HG03457 (cell line): ENCODE measurements around the gene LETMD1.
A peak's percentile ranks its signal among the peaks of the same experiment; 100 is the strongest.

Source experiments
- ATAC-seq: cut with Tn5 transposase; IDR thresholded peaks from one replicate; pipeline ENCODE4 v1.9.1; 2021; ENCODE audit warnings: moderate number of reproducible peaks; ENCODE audit not compliant: unreplicated experiment

Gene LETMD1

DNA sequence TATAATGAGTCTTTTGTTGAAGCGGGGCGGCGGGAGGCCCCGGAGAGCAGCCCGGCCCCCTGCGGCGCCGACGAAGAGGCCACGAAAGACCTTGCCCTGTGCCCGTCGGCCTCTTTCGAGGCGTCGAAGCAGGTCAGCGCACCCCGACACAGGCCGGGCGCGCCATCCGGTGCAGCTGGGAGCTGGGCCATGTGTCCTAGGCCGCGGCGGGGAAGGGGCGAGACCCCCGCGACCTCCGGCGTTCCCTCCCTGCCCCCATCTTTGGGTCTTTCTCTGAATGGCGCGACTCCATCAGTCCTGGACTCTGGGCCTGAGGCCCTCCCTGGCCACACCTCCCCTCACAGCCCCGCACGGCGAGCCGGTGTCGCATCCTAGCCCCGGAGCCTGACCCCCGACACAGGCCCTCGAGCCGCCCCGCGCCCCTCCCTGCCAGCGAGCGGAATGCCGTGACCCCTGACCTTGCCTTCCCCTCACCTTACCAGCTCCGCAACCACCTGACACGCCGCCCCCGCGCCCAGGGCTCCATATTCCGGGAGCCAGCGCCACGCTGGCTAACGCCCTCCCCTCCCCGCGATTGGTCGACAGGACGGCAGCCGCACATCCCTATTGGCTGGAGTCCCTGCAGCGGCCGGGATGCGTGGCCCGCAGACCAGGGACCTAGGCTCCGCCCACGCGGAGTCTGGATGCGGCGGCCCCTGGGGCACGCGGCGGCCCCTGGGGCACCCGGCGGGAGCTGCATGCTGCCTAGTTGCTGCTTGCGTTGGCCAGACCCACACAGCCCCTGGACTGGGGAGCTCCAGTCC is 22.1 kb upstream of the LETMD1 start, which contains the start of gene SLC11A2:
TSS of gene SLC11A2 (minus strand) at position 549 of the 803 bp plus-strand sequence. CDS start 15,656 bp downstream, outside the sequence.
- peak; percentile 79 for ATAC-seq

DNA sequence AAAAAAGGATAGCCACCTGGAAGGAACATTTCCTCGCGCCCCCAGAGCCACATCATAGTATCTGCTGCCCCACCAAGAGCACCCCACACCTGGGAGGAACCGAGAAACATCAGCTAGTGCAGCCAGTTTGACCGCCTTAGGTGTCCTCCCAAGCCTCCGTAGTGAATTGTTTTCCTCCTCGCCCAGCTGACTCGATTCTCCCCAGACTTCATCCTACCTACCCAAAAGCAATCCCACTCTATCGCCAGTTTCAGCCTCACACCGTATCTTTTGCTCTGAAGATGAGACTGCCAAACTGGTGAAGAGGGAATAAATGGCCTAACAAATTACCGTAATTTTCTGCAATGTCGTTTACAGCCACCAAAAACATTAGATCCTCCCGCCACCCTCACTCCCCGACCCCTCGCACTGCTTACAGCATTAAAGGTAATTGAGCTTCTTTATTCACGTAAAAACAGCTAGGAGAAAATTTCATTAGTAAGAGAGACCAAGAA is 20.7 kb upstream of the LETMD1 start:
- no peak for ATAC-seq

DNA sequence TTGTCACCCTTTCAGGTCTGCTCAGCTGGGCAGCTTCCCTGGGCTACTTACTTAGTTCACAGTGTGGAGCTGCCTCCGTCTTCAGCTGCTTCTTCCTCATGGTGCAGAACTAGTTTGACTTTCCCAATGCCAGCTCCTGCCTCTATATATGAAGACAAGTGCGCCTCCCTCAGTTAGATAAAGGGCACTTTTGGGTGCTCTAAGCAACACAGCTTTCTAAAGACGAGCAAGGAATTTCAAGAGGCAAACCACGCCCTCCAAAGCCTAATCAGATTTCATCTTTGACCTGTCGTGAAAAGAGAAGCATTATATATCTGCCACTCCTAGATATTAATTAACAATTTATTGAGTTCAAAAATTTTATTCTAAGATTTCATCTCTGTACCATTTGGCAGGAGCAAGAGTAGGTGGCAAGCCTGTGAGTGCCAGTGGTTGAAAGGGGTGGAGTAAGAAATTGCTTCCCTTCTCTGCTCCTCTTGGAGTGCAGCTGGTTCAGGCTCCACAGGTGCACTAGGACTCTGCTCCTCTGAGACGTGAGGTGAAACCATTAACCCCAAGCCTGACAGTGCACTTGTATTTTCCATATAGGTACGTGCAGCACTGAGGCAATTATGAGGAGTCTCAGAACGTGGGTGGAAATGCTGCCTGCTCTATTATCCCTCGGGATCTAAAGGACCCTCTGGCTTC is 19.9 kb upstream of the LETMD1 start:
- ATAC-seq = no peak

DNA sequence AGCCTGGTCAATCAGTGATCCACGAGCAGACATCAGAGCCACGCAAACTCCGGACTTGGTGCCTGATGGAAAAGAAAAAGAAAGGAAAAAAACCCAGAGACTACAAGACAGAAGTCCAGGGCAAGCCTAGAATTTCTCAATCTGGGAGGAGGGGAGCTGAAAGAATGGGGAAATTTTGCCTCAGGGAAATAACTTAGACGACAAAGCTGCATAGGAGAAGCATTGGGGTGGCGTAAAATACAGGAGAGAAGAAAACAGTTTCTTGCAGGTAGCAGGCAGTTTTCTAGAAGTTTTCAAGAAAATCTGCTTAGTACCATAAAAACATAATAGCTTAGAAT is 19.3 kb upstream of the LETMD1 start:
- no peak for ATAC-seq

DNA sequence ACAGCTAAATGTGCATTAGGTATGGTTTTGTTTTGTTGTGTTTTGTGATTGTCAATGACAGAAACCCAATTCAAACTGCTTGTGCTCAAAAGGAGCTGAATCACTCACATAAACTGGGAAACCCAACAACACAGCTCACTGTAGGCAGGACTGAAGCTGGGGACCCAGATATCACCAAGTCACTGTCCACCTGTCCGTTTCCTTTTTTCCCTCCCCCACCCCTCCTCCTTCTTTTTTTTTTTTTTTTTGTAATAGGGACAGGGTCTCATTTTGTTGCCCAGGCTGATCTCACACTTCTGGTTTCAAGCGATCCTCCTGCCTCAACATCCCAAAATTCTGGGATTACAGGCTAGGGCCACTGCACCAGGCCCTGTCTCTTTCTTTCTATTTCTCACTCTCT is 15.1 kb upstream of the LETMD1 start:
- ATAC-seq = no peak

DNA sequence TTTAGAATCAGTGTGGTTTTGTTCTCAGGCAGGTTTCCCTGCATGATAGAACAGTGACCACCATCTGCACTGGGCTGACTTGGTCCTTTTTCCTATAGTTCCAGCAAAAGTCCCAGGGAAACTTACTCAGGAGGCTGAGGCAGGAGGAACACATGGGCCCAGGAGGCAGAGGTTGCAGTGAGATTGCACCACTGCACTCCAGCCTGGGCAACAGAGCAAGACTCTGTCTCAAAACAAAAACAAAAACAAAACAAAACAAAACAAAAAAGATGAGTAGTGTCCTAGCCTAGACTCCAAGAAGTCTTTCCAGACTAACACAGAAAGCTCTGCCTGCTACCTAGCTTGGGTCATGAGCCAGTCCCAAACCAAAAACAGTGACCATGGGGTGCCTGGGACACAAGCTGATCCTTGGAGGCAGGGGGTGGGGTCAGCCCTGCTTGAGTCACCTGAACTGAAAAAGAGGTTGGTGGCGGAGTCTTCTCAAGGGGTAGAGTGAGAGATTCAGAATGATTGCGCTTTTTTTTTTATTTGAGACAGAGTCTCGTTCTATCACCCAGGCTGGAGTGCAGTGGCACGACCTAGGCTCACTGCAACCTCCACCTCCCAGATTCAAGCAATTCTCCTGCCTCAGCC is 14.6 kb upstream of the LETMD1 start:
- no peak for ATAC-seq

DNA sequence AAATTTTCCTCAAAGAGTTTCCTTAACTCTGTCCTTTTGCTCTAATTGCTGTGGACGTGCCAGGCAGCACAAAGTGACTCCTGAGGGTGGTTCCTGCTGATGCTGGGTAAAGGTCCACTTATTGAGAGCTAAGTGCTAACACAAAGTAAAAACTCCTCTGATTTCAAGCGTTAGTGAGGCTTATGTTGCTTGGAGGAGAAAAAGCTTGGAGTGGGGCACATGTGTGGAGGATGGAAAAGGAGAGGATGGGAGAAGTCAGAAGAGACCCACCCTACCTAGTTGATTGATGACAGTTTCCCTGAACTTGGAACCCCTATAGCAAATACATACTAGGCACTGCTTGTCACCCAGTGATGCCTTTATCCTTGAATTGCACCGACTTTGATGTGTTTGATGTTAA is 11.8 kb upstream of the LETMD1 start:
- ATAC-seq = no peak

DNA sequence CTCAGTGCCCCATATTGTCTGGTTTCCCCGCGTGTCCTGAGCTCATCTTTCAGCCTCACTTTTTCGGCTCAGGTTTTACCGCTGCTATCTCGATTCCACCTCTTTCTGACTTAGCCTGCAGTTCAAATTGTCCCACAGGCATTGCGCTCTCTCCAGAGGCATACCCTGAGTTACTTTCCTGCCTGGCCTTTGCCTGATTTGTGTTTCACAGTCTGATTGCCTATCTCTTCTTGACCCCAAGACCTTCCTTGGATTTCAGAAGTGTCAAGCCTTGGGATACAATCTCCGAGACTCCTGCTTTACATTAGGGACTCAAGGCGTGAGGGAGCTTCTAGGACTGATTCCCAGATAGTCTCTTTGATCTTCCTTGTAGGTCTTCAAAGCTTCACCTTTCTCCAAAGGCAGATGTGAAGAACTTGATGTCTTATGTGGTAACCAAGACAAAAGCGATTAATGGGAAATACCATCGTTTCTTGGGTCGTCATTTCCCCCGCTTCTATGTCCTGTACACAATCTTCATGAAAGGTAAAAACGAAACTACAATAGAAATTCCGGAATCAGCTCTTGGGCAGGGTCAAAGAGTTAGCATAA is 629 bp downstream of the LETMD1 start:
- ATAC-seq = no peak

DNA sequence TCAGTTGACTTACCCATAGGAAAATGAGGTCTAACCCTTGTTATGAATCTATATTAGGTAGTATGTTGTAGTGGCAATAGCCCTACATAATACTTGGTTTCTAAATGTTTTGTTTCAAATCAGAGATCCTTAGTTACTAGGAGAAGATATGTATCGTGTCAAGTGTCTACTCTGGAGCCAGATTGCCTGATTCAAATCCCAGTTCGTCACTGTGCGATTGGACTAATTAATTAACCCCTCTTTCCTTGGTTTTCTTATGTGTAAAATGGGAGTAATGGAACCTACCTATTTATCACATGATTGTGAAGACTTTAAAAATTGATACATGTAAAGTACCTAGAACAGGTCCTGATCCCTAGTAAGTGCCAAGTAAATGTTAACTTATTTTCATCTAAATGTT is 1.4 kb downstream of the LETMD1 start:
- no peak for ATAC-seq

DNA sequence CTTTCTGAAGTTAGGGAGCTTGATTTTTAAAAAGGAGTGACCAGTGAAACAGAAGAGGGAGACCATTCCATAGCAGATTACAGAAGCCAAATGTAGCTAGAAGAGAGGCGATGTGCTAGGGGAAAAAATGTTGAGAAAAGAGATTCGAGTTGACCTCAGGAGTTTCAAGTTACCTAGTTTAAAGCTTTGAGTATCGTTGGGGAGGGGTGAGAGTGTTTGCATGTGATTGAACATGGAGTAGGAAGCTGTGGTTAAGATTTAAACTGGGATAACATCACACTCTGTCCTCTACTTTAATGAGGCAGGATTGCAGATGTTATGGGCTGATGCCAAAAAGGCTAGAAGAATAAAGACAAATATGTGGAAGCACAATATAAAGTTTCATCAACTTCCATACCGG is 3.7 kb downstream of the LETMD1 start:
- no peak for ATAC-seq

DNA sequence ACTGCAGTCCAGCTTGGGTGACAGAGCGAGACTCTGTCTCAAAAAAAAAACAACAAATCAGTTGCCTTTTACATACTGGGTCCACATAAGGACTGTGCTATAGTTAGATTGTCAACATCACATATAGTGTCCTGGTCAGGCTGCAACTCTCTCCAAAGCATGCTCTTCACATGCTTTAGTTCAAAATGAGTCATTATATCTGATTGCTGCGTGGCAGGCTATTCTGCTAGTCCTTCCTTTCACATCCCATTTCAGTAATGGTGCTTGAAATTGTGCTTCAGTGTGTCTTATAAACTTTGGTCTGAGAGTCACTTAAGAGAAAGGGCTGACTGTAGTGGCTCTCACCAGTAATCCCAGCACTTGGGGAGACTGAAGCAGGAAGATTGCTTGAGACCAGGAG is 6.9 kb downstream of the LETMD1 start:
- ATAC-seq = no peak

DNA sequence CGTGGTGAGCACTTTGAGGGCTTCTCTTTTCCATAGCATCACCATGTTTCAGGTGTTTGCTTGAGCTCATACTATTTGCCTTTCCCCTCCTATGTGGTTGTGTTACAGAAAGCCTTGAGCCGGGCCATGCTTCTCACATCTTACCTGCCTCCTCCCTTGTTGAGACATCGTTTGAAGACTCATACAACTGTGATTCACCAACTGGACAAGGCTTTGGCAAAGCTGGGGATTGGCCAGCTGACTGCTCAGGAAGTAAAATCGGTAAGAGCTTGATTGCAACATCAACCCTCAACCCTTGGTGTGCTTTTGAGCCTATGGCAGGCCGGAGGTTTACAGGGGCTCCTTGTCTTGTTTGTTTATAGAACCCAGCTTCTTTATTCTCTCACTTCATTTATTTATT is 8.1 kb downstream of the LETMD1 start:
- no peak for ATAC-seq

DNA sequence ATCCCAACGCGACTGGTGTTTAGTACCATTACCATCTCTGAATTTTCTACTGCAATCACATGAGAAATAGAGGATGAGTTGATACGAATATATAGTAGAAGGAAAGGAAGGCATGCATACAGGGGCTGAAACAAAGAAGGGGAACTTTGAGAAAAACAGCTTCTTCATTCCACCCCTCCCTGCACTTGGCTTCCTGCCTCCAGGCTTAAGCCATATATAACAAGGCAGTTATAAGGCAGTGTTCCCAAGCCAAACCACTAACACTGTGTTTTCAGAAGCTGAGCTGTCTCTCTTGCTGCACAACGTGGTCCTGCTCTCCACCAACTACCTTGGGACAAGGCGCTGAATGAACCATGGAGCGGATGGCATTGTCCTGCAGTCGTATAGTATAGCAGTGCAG is 11.0 kb downstream of the LETMD1 start:
- ATAC-seq = no peak

DNA sequence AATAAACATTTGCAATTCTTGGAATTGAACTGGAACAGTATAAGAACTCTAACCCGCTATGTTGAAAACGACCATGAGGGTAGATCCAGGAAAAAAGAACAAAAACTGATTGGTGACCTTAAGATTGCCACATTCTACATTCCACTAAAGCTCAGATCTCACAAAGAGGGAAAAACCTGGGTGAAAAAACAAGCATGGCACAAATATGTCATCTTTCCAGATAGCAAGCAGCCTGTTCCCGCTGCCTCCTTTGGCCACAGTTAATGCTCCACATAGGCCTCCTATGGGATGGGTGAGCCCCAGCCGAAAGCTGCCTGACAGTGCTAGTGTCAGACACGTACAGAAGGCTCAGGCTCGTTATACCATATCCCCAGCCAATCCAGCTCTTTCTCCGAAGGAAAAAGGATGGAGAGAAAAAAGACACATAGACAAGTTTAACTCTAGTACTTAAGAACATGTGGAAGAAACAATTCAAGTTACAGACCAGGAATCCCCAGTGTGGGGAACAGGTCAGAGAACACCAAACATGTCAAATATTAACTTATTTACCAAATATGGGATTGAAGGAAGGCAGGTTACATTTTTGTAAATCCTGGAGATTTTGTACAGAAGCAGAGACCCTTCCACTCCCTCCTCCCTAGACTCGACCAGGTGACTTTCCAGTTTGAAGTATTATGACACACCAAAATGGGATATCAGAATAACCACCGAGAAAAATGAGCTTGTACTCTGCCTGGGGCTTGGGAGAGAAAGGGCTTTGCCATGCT is 14.7 kb downstream of the LETMD1 start:
- no peak for ATAC-seq

DNA sequence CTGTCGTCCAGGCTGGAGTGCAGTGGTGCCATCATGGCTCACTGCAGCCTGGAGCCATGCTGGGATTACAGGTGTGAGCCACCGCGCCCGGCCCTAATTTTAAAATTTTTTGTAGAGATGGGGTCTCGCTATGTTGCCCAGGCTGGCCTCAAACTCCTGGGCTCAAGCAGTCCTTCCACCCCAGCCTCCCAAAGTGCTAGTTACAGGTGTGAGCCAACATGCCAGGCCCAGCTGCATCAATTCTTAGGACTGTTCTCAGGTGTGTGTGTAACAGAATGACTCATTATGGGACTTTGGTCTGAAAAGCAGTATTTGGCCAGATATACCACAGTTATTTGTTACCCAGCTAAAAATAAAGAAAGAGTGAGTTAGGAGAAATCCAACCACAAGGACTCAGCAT is 17.4 kb downstream of the LETMD1 start:
- no peak for ATAC-seq

DNA sequence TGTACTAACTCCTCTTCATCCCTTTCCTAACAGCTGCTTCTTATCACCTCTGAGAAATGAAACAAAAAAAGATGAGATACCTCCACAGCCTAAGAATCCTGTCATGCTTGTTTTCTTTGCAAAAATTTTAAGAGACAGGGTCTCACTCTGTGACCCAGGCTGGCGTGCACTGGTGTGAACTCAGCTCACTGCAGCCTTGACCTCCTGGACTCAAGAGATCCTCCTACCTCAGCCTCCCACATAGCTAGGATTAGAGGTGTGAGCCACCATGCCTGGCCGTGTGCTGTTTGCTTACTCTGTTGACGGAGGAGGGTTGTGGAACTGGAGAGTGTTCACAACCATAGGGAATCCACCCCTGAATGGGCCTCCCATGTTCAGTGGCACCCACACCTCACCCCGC is 19.1 kb downstream of the LETMD1 start:
- ATAC-seq = no peak

DNA sequence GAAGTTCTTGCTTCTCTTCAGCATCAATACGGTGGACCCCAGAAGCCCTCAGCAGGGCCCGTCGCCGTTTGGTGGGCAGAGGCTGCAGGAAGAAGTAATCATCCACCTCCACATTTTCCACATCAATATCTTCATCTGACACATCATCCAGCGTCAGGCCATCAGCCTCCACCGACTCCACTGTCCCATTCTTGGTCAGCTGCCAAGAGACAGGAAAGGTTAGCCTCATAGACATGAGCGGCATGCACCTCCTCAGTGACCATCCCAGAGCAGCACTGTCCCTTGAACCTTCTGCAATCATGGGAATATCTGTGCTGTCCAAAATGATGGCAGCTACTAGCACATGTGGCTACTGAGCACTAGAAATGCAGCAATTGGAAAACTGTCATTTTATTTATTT is 19.6 kb downstream of the LETMD1 start:
- no peak for ATAC-seq

DNA sequence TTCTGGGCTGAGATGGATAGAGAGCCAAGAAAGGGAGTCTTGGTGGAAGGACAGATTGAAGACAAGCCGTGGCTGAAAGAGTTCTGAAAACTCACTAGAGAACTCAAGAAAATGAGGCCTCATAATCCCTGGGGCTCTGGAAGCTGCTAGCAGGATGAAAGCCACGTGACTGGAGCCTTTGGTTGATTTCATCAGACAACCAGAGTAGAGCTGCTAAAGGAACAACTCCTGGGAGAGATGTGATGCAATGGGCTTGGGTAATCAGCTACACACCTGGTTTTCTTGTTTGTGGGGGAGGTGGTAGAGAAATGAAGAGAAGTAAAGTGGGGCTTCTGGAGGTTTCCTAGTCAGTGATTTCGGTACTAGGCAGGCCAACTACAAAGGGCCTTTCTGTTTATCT is 21.9 kb downstream of the LETMD1 start:
- ATAC-seq = no peak

DNA sequence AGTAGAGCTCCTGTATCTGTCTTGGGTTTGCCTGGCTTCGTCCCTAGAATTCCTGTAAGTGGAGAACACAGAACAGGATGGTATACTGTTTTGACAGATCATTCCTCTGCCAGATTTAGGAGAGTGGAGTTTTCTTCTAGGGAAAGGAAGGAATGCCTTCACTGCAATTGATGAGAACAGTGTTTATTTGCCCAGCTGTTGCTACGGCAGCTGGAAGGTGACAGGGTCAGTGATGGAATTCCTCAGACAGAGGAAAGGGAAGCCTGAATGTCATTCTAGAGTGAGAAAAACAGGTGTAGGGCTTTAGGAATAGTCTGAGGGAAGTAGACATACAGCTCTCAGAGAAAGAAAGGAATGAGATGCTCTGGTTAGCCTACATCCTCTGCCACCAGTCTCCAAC is 23.5 kb downstream of the LETMD1 start:
- ATAC-seq = no peak

DNA sequence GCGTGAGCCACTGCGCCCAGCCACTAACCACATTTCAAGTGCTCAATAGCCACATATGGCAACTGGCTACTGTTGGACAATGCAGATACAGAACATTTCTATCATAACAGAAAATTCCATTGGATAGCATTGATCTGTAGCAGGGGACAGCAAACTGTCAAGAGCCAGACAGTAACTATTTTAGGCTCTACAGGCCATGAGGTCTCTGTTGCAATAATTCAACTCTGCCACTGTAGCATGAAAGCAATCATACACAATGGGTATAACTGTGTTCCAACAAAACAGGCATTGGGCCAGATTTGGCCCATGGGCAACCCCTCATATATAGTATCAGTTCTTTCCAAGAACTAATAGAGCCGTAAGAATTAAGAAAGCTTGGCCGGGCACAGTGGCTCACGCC is 27.3 kb downstream of the LETMD1 start:
- no peak for ATAC-seq
